Measurements from ENCODE around the gene C1QTNF6. TPM values are rescaled to one million over a fixed set of nuclear protein-coding genes. Genes with fewer than 3 reads are reported as not detected.

Gene C1QTNF6
- total RNA-seq, 1 donor from 2014 or later, result 1.6 TPM

- DNase-seq (ENCODE audit: missing footprints) (no peak), ATAC-seq (no peak)
- intact Hi-C loops (cut with DNase I), result no loop called here
Observed at GRCh38 chr22:37156686-37157435, 31.2 kb downstream of the C1QTNF6 start.

- intact Hi-C loops (cut with DNase I), result no loop called here
- DNase-seq (ENCODE audit: missing footprints) (peak; percentile 11), ATAC-seq (no peak)
Observed at GRCh38 chr22:37155971-37156370, 32.1 kb downstream of the C1QTNF6 start.

GRCh38 chr22:37154925-37155712 is 32.9 kb downstream of the C1QTNF6 start:
- ATAC-seq (no peak), DNase-seq (ENCODE audit: missing footprints) (no peak)
- intact Hi-C loops (cut with DNase I), result no loop called here

GRCh38 chr22:37153901-37154300 is 34.1 kb downstream of the C1QTNF6 start:
- ATAC-seq (no peak), DNase-seq (ENCODE audit: missing footprints) (no peak)
- intact Hi-C loops (cut with DNase I), result no loop called here

GRCh38 chr22:37151401-37151800 is 36.6 kb downstream of the C1QTNF6 start:
- ATAC-seq (no peak), DNase-seq (ENCODE audit: missing footprints) (no peak)
- intact Hi-C loops (cut with DNase I), result no loop called here

- no peak for DNase-seq (ENCODE audit: missing footprints)
- no peak for ATAC-seq
- intact Hi-C loops (cut with DNase I), result no loop called here
Observed at GRCh38 chr22:37150701-37151100, 37.3 kb downstream of the C1QTNF6 start.

- DNase-seq (ENCODE audit: missing footprints) (no peak), ATAC-seq (no peak)
- intact Hi-C loops (cut with DNase I), result no loop called here
Observed at GRCh38 chr22:37148742-37149665, 39.0 kb downstream of the C1QTNF6 start.

- intact Hi-C loops (cut with DNase I), result no loop called here
- DNase-seq (ENCODE audit: missing footprints) (no peak), ATAC-seq (no peak)
Observed at GRCh38 chr22:37148031-37148651, 39.9 kb downstream of the C1QTNF6 start.

GRCh38 chr22:37147186-37147990 is 40.7 kb downstream of the C1QTNF6 start:
- DNase-seq (ENCODE audit: missing footprints), result no peak
- intact Hi-C loops (cut with DNase I), result no loop called here
- no peak for ATAC-seq

- intact Hi-C loops (cut with DNase I), result no loop called here
- no peak for DNase-seq (ENCODE audit: missing footprints)
- ATAC-seq, result no peak
Observed at GRCh38 chr22:37146507-37147180, 41.4 kb downstream of the C1QTNF6 start.

- DNase-seq (ENCODE audit: missing footprints) (no peak), ATAC-seq (no peak)
- intact Hi-C loops (cut with DNase I), result no loop called here
Observed at GRCh38 chr22:37146051-37146385, 42.0 kb downstream of the C1QTNF6 start.

- intact Hi-C loops (cut with DNase I), result no loop called here
- no peak for ATAC-seq
- DNase-seq (ENCODE audit: missing footprints), result no peak
Observed at GRCh38 chr22:37145180-37146050, 42.6 kb downstream of the C1QTNF6 start.

GRCh38 chr22:37144180-37144554 is 43.9 kb downstream of the C1QTNF6 start:
- ATAC-seq (no peak), DNase-seq (ENCODE audit: missing footprints) (no peak)
- intact Hi-C loops (cut with DNase I), result no loop called here

- intact Hi-C loops (cut with DNase I), result no loop called here
- DNase-seq (ENCODE audit: missing footprints), result peak; percentile 47
- ATAC-seq, result no peak
Observed at GRCh38 chr22:37141971-37142370, 46.1 kb downstream of the C1QTNF6 start.

- ATAC-seq (no peak), DNase-seq (ENCODE audit: missing footprints) (peak; percentile 22)
- intact Hi-C loops (cut with DNase I), result no loop called here
Observed at GRCh38 chr22:37141476-37141875, 46.6 kb downstream of the C1QTNF6 start.

GRCh38 chr22:37140686-37141323 is 47.2 kb downstream of the C1QTNF6 start:
- no peak for ATAC-seq
- intact Hi-C loops (cut with DNase I), result no loop called here
- peak; percentile 26 for DNase-seq (ENCODE audit: missing footprints)
